Effector memory CD8-positive, alpha-beta T cell (primary cell): ENCODE data around the gene ATXN10.

Source experiments
- ATAC-seq: fragments of 150-1000 bp; cut with Tn5 transposase; replicated peaks from 2 replicates; pipeline ENCODE4 v1.10.0; 2021; ENCODE audit warnings: mild to moderate bottlenecking, moderate library complexity
- DNase-seq, 3 experiments: peaks; one replicate each; pipeline ENCODE4 v3.0.0; 2021
- H3K27ac Mint-ChIP-seq, 2 donors: one replicate each; pipeline ENCODE4 v1.8.0; 2022; ENCODE audit warnings: mild to moderate bottlenecking in 2 of 2, mixed read lengths in 2 of 2, moderate library complexity in 2 of 2
- H3K27me3 Mint-ChIP-seq, 2 donors: one replicate each; pipeline ENCODE4 v1.8.0; 2022; ENCODE audit warnings: mixed read lengths in 2 of 2
- H3K36me3 Mint-ChIP-seq: one replicate; pipeline ENCODE4 v1.8.0; 2022; ENCODE audit warnings: mild to moderate bottlenecking, moderate library complexity, mixed read lengths; ENCODE audit not compliant: insufficient read depth
- H3K4me1 Mint-ChIP-seq, 2 donors: one replicate each; pipeline ENCODE4 v1.8.0; 2022; ENCODE audit warnings: low read depth in 2 of 2, mixed read lengths in 2 of 2
- H3K4me3 Mint-ChIP-seq, 2 donors: one replicate each; pipeline ENCODE4 v1.8.0; 2022; ENCODE audit warnings: mild to moderate bottlenecking in 2 of 2, mixed read lengths in 2 of 2, moderate library complexity in 2 of 2
- H3K9me3 Mint-ChIP-seq, 2 donors: one replicate each; pipeline ENCODE4 v1.8.0; 2022; ENCODE audit warnings: mixed read lengths in 2 of 2

Gene ATXN10

GRCh38 chr22:45636683-45637082 lies 35.0 kb upstream of the ATXN10 start:
- Mint-ChIP-seq H3K4me3 (no peak overlapping the region), H3K27me3 (peaks cover 44 to 57% of the 10 kb centered on the region in 2 donors), H3K36me3 (no peaks in the 10 kb centered on the region), H3K4me1 (peaks cover 9 to 19% of the 10 kb centered on the region in 2 donors), H3K27ac (no peak overlapping the region), H3K9me3 (no peaks in the 10 kb centered on the region)
- no peak for DNase-seq
- ATAC-seq: no peak

GRCh38 chr22:45638197-45638596 lies 33.4 kb upstream of the ATXN10 start:
- Mint-ChIP-seq H3K4me3 (no peak overlapping the region), H3K27ac (no peak overlapping the region), H3K36me3 (no peaks in the 10 kb centered on the region), H3K9me3 (no peaks in the 10 kb centered on the region), H3K4me1 (peaks cover 9 to 19% of the 10 kb centered on the region in 2 donors), H3K27me3 (peaks cover 29 to 47% of the 10 kb centered on the region in 2 donors)
- no peak for DNase-seq
- no peak for ATAC-seq

GRCh38 chr22:45638834-45639746 lies 32.5 kb upstream of the ATXN10 start:
- peaks cover 9 to 19% of the 10 kb centered on the region in 2 donors for H3K4me1 Mint-ChIP-seq
- H3K36me3 Mint-ChIP-seq: no peaks in the 10 kb centered on the region
- peaks cover 20 to 47% of the 10 kb centered on the region in 2 donors for H3K27me3 Mint-ChIP-seq
- no peak for DNase-seq
- H3K27ac Mint-ChIP-seq: peak overlapping the region in 1 of 2 donors; percentile 80
- no peaks in the 10 kb centered on the region for H3K9me3 Mint-ChIP-seq
- ATAC-seq: no peak
- peak overlapping the region; percentile 25 to 47 for H3K4me3 Mint-ChIP-seq

- Mint-ChIP-seq H3K27me3 (peaks cover 20 to 47% of the 10 kb centered on the region in 2 donors), H3K27ac (peak overlapping the region in 1 of 2 donors; percentile 80), H3K4me1 (peaks cover 9 to 19% of the 10 kb centered on the region in 2 donors), H3K9me3 (no peaks in the 10 kb centered on the region), H3K4me3 (peak overlapping the region; percentile 25 to 47), H3K36me3 (no peaks in the 10 kb centered on the region)
- ATAC-seq: peak; percentile 82
- peak in 1 of 3 experiments; percentile 20 for DNase-seq
Measured at GRCh38 chr22:45639747-45640102, 31.9 kb upstream of the ATXN10 start.

- H3K27ac Mint-ChIP-seq: peak overlapping the region in 1 of 2 donors; percentile 80
- peaks cover 20 to 42% of the 10 kb centered on the region in 2 donors for H3K27me3 Mint-ChIP-seq
- peak overlapping the region in 1 of 2 donors; percentile 47 for H3K4me3 Mint-ChIP-seq
- no peaks in the 10 kb centered on the region for H3K36me3 Mint-ChIP-seq
- DNase-seq: no peak
- peak; percentile 66 for ATAC-seq
- H3K4me1 Mint-ChIP-seq: peaks cover 9 to 23% of the 10 kb centered on the region in 2 donors
- H3K9me3 Mint-ChIP-seq: no peaks in the 10 kb centered on the region
Measured at GRCh38 chr22:45640291-45640940, 31.2 kb upstream of the ATXN10 start.

GRCh38 chr22:45640941-45641621 lies 30.6 kb upstream of the ATXN10 start:
- Mint-ChIP-seq H3K4me1 (peaks cover 13 to 27% of the 10 kb centered on the region in 2 donors), H3K27me3 (peaks cover 20 to 40% of the 10 kb centered on the region in 2 donors), H3K9me3 (no peaks in the 10 kb centered on the region), H3K36me3 (peaks cover 3% of the 10 kb centered on the region), H3K27ac (peak overlapping the region in 1 of 2 donors; percentile 23), H3K4me3 (no peak overlapping the region)
- ATAC-seq (no peak), DNase-seq (no peak)

GRCh38 chr22:45642986-45643385 lies 28.6 kb upstream of the ATXN10 start:
- peaks cover 20 to 27% of the 10 kb centered on the region in 2 donors for H3K27me3 Mint-ChIP-seq

GRCh38 chr22:45644714-45645113 lies 26.9 kb upstream of the ATXN10 start:
- peaks cover 7 to 14% of the 10 kb centered on the region in 2 donors for H3K27me3 Mint-ChIP-seq
- no peak overlapping the region for H3K27ac Mint-ChIP-seq
- H3K9me3 Mint-ChIP-seq: no peaks in the 10 kb centered on the region
- H3K36me3 Mint-ChIP-seq: peaks cover 3% of the 10 kb centered on the region
- H3K4me3 Mint-ChIP-seq: peak overlapping the region; percentile 15 to 37
- peaks cover 6 to 30% of the 10 kb centered on the region in 2 donors for H3K4me1 Mint-ChIP-seq
- no peak for DNase-seq
- no peak for ATAC-seq

More at GRCh38 chr22:45642986-45643385, 28.6 kb upstream of the ATXN10 start:
- no peak overlapping the region for H3K27ac Mint-ChIP-seq
- no peak overlapping the region for H3K4me3 Mint-ChIP-seq
- peaks cover 13 to 35% of the 10 kb centered on the region in 2 donors for H3K4me1 Mint-ChIP-seq
- no peak for ATAC-seq
- DNase-seq: no peak
- peaks cover 3% of the 10 kb centered on the region for H3K36me3 Mint-ChIP-seq
- H3K9me3 Mint-ChIP-seq: no peaks in the 10 kb centered on the region

GRCh38 chr22:45645150-45645525 lies 26.5 kb upstream of the ATXN10 start:
- Mint-ChIP-seq H3K36me3 (peaks cover 3% of the 10 kb centered on the region), H3K9me3 (no peaks in the 10 kb centered on the region), H3K4me3 (peak overlapping the region; percentile 15 to 37), H3K27ac (no peak overlapping the region), H3K27me3 (peaks cover 2 to 14% of the 10 kb centered on the region in 2 donors), H3K4me1 (peaks cover 4 to 26% of the 10 kb centered on the region in 2 donors)
- no peak for DNase-seq
- ATAC-seq: no peak

GRCh38 chr22:45645526-45646414 lies 25.9 kb upstream of the ATXN10 start:
- Mint-ChIP-seq H3K27ac (peak overlapping the region in 1 of 2 donors; percentile 41), H3K9me3 (no peaks in the 10 kb centered on the region), H3K4me3 (peak overlapping the region in 1 of 2 donors; percentile 37), H3K36me3 (peaks cover 3% of the 10 kb centered on the region), H3K27me3 (peaks cover 0 to 13% of the 10 kb centered on the region in 2 donors), H3K4me1 (peaks cover 4 to 23% of the 10 kb centered on the region in 2 donors)
- ATAC-seq (peak; percentile 88), DNase-seq (peak; percentile 76 to 85 (median 82))

- no peak for DNase-seq
- Mint-ChIP-seq H3K4me1 (peaks cover 4 to 23% of the 10 kb centered on the region in 2 donors), H3K27me3 (peaks cover 9 to 19% of the 10 kb centered on the region in 2 donors), H3K36me3 (peaks cover 3% of the 10 kb centered on the region), H3K9me3 (no peaks in the 10 kb centered on the region), H3K4me3 (no peak overlapping the region), H3K27ac (no peak overlapping the region)
- no peak for ATAC-seq
Measured at GRCh38 chr22:45647532-45648225, 24.0 kb upstream of the ATXN10 start.
